Measurements from ENCODE around the gene TMEM106C.
"Not testable (repeated sequence)": the region's sequence is repeated elsewhere in the genome, so short reads cannot be mapped to it uniquely, and the experiment has no call there.

Gene TMEM106C

DNA sequence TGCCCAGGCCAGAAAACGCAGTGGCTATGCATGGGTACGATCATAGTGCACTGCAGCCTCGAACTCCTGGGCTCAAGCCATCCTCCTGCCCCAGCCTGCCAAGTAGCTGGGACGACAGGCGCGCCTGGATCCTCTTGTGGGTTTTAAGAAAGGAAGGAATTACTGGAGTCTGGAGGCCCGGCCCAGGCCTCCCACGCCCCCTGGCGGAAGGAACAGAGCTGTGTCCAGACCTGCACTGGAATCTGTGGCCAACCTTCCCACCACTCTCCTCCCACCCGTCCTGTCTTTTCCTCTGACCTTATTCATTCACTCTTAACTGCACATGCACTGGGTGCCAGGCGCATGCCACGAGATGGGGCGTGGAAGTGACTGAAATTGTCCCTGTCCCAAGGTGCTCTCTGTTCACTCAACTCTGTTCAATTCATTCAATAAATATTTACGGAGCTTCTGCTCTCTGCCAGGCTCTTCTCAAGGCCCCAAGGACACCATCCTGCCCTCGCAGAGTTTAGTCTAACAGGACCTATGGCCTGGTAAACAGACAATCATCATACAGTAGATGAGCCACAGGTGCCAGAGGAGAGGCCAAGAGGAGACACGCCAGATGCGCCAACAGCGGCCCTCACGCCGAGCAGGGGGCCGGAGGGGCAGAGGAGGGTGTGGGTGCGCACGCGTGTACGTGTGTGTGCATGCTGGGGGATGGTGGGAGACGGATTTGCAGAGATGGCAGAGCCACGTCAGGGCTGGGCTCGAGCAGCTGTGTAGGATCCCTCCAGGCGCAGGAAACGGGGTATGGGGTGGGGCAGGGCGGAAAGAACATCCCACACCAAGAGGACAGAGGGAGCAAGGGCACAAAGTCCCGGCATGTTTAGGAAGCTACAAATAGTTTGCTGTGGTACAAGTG is 13.7 kb upstream of the TMEM106C start:
- no peak for DNase-seq (ENCODE audit: low read depth in 2 of 2)

DNA sequence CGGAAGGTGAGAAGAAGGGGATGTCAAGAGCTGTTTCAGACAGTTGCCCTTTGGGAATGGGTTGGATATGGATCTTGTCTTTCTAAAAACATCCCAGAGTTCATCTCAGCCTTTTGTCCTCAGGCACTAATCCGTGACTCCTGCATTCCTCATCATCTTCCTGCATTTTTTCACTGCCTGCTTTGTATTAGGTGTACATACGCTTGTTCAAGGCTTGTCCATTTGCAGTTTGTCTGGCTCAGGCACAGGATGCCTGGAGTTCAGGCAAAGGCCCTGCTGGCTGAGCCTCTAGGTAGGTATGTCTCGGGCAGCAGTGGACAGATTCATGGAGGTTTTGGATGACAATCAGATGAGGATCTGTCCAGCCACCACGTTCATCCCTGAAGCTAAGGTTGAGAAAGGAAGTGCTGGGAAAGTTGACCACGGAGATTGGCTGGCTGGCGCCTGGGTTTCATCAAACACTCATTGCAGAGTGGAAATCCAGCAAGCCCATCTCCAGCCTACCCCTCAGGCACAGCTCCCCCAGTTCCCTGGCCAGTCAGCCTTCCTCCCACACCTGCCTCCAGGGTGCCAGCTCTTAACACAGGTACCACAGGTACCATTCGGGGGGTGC is 12.4 kb upstream of the TMEM106C start:
- no peak for DNase-seq (ENCODE audit: low read depth in 2 of 2)

- DNase-seq (ENCODE audit: low read depth in 2 of 2), result no peak
Observed at GRCh38 chr12:47954058-47954457, 9.3 kb upstream of the TMEM106C start.

GRCh38 chr12:47954467-47955045 is 8.8 kb upstream of the TMEM106C start:
- DNase-seq (ENCODE audit: low read depth in 2 of 2), result no peak

DNA sequence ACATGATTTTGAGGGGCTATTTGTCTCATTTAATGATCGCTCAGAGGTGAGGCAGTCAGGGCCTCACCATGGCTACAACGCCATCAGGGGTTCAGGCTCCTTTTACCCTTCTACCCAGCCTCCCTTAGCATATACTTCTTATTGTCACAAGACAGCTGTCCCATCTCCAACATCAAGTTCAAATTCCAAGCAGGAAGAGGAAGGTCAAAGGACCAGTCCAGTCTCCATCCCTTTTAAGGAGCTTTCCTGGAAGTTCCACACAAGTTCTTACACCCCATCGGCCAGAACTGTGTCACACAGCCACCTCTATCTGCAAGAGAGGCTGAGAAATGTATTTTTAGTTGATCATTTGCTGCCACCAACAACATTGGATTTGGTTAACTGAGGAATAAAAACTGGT is 8.3 kb upstream of the TMEM106C start:
- no peak for DNase-seq (ENCODE audit: low read depth in 2 of 2)

DNA sequence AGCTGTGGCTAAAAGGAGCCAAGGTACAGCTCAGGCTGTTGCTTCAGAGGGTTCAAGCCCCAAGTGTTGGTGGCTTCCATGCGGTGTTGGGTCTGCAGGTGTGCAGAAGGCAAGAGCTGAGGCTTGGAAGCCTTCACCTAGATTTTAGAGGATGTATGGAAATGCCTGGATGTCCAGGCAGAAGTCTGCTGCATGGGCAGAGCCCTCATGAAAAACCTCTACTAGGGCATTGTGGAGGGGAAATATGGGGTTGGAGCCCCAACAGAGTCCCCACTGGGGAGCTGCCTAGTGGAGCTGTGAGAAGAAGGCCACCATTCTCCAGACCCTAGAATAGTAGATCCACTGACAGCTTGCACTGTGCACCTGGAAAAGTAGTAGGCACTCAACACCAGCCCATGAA is 5.7 kb upstream of the TMEM106C start:
- DNase-seq (ENCODE audit: low read depth in 2 of 2), result not testable (repeated sequence)

DNA sequence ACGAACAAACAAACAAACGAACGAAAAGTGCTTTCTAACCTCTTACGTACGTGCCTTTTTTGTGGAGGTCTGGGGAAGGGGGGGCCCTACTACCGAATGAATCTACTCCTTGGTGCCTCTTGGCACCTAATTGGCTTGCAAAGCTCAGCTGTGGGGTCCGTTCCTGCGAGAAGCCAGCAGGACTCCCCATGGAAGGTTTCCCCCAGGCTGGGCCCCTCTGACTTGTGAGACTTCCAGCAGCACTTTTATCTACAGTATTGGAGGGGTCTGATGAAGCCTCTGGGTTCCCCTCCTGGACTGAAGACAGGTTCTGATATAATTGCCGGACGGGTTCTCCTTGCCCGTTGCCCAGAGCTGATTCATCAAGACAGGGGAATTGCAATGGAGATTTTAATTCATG is 1.2 kb upstream of the TMEM106C start:
- DNase-seq (ENCODE audit: low read depth in 2 of 2), result no peak

DNA sequence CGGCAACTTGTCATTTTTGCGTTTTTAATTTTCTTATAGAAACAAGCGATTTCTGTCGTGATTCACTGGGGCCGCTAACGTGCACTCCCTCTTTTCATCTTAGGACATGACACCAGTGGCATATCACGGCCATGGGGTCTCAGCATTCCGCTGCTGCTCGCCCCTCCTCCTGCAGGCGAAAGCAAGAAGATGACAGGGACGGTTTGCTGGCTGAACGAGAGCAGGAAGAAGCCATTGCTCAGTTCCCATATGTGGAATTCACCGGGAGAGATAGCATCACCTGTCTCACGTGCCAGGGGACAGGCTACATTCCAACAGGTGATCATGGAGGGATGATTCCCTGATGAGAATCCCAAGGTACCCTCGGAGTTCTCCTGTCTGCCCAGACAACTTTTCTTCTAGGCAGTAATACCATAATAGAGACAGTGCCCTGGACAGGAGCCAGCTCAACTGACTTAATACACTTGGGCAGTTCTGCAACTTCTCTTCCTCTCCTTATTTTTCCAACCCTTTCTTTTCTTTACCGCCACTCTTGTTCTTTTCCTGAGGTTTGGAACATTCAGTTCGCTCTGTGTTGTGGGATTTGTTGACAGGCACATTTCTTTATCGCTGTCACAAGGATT is 821 bp downstream of the TMEM106C start:
- no peak for DNase-seq (ENCODE audit: low read depth in 2 of 2)

- DNase-seq (ENCODE audit: low read depth in 2 of 2), result no peak
Observed at GRCh38 chr12:47965581-47965980, 2.2 kb downstream of the TMEM106C start.

GRCh38 chr12:47967461-47968321 is 4.3 kb downstream of the TMEM106C start:
- no peak for DNase-seq (ENCODE audit: low read depth in 2 of 2)

DNA sequence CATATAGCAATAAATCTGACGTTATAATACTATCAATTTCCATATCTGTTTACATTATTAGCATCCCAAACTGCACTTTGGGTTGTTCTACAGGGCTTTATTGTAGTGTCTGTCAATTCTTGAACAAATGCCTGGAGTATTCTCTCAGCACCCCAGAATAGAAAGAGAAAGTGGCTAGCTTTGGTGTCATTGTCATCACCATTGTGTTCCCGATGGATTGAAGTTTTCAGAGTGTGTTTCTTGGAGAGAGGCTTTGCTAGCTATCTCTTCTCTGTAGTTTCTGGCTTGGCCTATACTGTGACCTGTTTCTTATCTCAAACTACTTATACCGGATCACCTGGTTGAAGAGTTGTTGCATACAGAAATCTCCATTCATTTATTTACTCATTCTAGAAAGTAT is 6.4 kb downstream of the TMEM106C start:
- DNase-seq (ENCODE audit: low read depth in 2 of 2), result no peak

- no peak for DNase-seq (ENCODE audit: low read depth in 2 of 2)
Observed at GRCh38 chr12:47970843-47971242, 7.4 kb downstream of the TMEM106C start.

DNA sequence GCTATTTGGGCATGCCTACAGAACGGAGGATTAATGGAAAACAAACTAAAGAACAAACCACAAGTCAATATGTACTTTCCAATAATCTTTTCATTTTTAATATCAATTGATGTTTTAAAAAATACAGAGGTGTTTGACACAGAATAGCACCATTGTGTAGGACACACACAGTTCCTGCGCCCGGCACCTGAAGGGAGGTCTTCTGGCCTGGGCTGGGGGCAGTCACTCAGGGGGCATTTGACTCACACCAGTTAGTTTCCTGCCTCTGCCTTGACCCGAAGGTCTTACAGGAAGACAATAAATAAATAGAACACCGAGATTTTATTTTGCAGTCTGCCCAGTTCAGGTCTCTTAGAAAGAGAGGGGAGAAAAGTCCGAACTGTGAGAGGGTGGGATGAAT is 9.5 kb downstream of the TMEM106C start:
- DNase-seq (ENCODE audit: low read depth in 2 of 2), result no peak

GRCh38 chr12:47973870-47974269 is 10.5 kb downstream of the TMEM106C start:
- no peak for DNase-seq (ENCODE audit: low read depth in 2 of 2)

- no peak for DNase-seq (ENCODE audit: low read depth in 2 of 2)
Observed at GRCh38 chr12:47975036-47975620, 11.7 kb downstream of the TMEM106C start.

DNA sequence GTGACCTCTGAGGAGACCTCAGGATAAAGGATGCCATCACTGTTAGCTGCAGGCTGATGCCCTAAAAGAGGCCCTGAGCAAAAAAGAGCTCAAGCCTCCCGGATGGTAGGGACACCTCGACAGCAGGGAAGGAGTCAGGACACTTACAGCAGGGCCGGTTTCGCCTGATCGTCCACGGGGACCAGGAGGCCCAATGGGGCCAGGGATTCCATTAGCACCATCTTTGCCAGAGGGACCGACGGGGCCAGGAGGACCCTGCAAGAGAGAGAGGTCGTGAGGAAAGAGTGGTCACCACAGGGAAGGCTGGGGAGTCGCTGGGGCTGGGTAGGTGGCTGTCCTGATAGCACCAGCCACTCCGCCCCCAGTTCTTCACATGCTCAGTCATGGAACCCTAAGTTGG is 12.4 kb downstream of the TMEM106C start:
- DNase-seq (ENCODE audit: low read depth in 2 of 2), result no peak

- DNase-seq (ENCODE audit: low read depth in 2 of 2), result no peak
Observed at GRCh38 chr12:47977046-47977771, 13.8 kb downstream of the TMEM106C start.

DNA sequence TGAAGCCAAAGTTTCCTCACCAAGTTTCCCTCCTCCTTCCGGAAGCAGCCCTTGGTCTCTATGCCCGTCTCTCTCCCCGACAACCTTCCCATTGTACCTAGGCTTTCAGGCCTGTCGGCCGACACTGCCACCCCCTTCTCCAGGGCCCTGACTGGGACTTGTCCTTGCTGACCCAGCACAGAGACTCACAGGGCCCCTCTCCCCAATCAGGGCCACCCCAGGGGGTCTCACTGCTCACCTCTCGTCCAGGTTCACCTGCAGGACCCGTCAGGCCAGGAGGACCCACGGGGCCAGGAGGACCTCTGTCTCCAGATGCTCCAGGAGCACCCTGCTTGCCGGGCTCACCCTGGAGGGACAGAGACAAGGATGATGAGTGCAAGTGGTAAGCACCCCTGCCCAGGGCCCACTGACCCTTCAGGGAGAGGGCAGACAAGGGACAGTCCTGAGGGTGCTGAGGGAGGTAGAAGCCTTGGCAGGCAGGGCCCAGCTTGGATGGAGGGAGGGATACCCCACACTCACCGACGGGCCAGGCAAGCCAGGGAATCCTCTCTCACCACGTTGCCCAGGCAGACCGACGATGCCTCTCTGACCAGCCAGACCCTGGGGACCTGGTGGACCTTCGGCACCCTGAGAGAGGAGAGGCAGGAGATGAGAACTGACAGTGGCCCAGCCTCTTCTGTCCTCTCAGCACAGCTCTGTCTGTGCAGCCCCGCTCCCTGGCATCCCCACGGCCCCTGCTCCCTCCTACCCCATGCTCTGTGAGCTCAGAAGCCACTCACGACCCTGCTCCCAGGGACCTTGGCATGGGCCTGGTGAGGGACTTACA is 14.6 kb downstream of the TMEM106C start:
- DNase-seq (ENCODE audit: low read depth in 2 of 2), result no peak

DNA sequence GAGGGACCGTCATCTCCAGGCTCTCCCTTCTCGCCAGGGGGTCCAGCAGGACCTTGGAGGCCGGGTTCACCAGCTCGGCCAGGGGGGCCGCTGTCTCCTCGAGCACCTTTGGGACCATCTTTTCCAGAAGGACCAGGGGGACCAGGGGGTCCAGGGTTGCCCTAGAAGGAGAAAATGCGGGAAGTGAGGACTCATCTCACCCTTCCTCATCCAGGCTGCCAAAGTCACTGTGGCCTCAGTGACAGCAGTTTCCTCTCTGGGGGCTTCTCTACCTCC is 15.1 kb downstream of the TMEM106C start:
- no peak for DNase-seq (ENCODE audit: low read depth in 2 of 2)

DNA sequence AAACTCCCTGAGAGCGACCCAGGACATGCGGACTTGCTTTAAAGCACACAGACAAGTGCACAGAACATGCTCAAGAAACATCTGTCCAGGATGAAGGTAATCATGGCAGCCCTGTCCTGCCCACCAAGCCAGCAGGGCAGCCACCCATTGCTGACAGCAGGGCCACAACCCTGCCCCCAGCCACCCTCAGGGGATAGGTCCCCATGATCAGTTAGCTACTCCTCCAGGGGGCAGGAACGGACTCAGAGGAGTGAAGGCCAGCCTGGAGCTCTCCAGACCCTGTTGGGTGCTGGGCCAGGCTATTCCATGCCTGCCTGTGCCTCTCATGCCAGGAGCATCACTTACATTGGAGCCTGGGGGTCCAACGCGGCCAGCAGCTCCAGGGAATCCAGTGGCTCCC is 15.8 kb downstream of the TMEM106C start:
- no peak for DNase-seq (ENCODE audit: low read depth in 2 of 2)
